Caco-2 (cell line): ENCODE data around the gene KARS1. TPM values are rescaled to one million over a fixed set of nuclear protein-coding genes. Genes with fewer than 3 reads are reported as not detected.

Experiments
- BruUV-seq: library from RNA; stranded (reverse); fragments of 400-500 nt; replicated peaks from 2 replicates; lab custom pipeline; 2021; lab: Mats Ljungman, UMichigan
- CTCF ChIA-PET: fragments of 300-600 bp; sonication (Branson Sonifier 250); formaldehyde crosslinking; loops from one replicate; lab custom pipeline; 2022; ENCODE audit warnings: antibody characterized with exemption; lab: Charles Lee
- POLR2A ChIA-PET: fragments of 300-600 bp; sonication (Branson Sonifier 250); formaldehyde crosslinking; loops from one replicate; lab custom pipeline; 2022; ENCODE audit warnings: antibody characterized with exemption; lab: Charles Lee
- DNase-seq, 2 experiments: peaks; one replicate each; pipeline versions ENCODE4 v3.0.0 to v3.0.0-alpha.2; 2020 to 2022
- H3K27me3 ChIP-seq: replicated peaks from 2 replicates; pipeline ENCODE4 v1.6.0; 2011; ENCODE audit warnings: low read length; ENCODE audit not compliant: control insufficient read depth, insufficient read depth
- H3K36me3 ChIP-seq: 2 replicates; pipeline ENCODE4 v1.5.1; 2011; ENCODE audit warnings: low read length; ENCODE audit not compliant: control insufficient read depth, insufficient read depth
- H3K4me1 ChIP-seq: fragments of 250-450 bp; sonication (Bioruptor Pico); 2 replicates; pipeline ENCODE4 v1.5.1; 2020; ENCODE audit warnings: mild to moderate bottlenecking
- H3K4me3 ChIP-seq: 2 replicates; pipeline ENCODE4 v1.5.1; 2011; ENCODE audit warnings: low read depth, mild to moderate bottlenecking, control low read depth, low read length
- H3K9me3 ChIP-seq: fragments of 250-450 bp; sonication (Bioruptor Pico); 2 replicates; pipeline ENCODE4 v1.5.1; 2020; ENCODE audit warnings: mild to moderate bottlenecking, moderate library complexity
- H3K27ac Mint-ChIP-seq: one replicate; pipeline ENCODE4 v1.8.0; 2022; ENCODE audit warnings: mixed read lengths; ENCODE audit not compliant: unreplicated experiment
- H3K27me3 Mint-ChIP-seq: one replicate; pipeline ENCODE4 v1.8.0; 2022; ENCODE audit warnings: mixed read lengths; ENCODE audit not compliant: insufficient read depth, unreplicated experiment
- H3K36me3 Mint-ChIP-seq: one replicate; pipeline ENCODE4 v1.8.0; 2022; ENCODE audit warnings: mild to moderate bottlenecking, mixed read lengths; ENCODE audit not compliant: insufficient read depth, unreplicated experiment
- H3K4me1 Mint-ChIP-seq: one replicate; pipeline ENCODE4 v1.8.0; 2022; ENCODE audit warnings: low read depth, mixed read lengths; ENCODE audit not compliant: unreplicated experiment
- H3K4me3 Mint-ChIP-seq: one replicate; pipeline ENCODE4 v1.8.0; 2022; ENCODE audit warnings: mild to moderate bottlenecking, moderate library complexity, mixed read lengths; ENCODE audit not compliant: unreplicated experiment
- H3K9me3 Mint-ChIP-seq: one replicate; pipeline ENCODE4 v1.8.0; 2022; ENCODE audit warnings: mixed read lengths; ENCODE audit not compliant: unreplicated experiment
- CTCF ChIP-seq, 2 experiments: fragments of 200-600 bp in 1 of 2; IDR thresholded peaks; 1 replicate in 1 of 2; 2 replicates in 1 of 2; pipeline versions ENCODE4 v1.5.1 to v1.8.0; 2011 to 2022; ENCODE audit warnings: antibody characterized with exemption in 1 of 2, control low read depth in 1 of 2, inconsistent platforms in 1 of 2, low read depth in 1 of 2, low read length in 1 of 2, mild to moderate bottlenecking in 1 of 2, moderate library complexity in 1 of 2; ENCODE audit not compliant: insufficient read depth in 1 of 2, severe bottlenecking in 1 of 2, unreplicated experiment in 1 of 2
- intact Hi-C: fragments of 100-400 bp; cut with micrococcal nuclease; formaldehyde crosslinking; loops from one replicate; pipeline ENCODE4 v1.10.0; 2022; ENCODE audit not compliant: unreplicated experiment
- total RNA-seq: library from RNA; stranded (reverse); gene quantifications from 2 replicates; pipeline ENCODE4 v1.2.3, GENCODE V29; 2022

KARS1 gene
- total RNA-seq, 1 experiment from 2014 or later = 244 TPM

DNA sequence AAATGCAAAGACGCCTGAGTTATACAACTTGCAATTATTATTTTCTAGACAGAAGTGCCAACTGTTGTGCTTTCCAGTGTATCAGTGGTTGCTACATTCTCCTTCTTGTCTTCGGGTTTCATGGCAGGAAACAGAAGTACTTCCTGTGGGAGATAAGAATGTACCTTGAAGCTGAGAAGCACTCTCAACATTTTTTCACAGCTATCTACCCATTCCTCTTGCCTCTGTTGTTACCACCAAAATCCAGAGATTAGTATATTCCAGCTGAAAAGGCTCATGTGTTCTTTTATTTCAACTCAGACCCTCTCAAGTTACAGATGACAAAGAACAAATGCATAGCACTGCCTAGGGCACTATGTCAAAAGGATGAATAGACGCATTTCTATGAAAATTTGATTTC, 19.6 kb downstream of the KARS1 start:
- H3K4me1 ChIP-seq = peaks cover 32% of the 10 kb centered on the region
- no peaks in the 10 kb centered on the region for H3K27me3 ChIP-seq
- intact Hi-C loops = no loop called here
- peaks cover 10% of the 10 kb centered on the region for H3K9me3 Mint-ChIP-seq
- DNase-seq = no peak
- H3K36me3 ChIP-seq = peaks cover 13% of the 10 kb centered on the region
- ChIA-PET POLR2A (no interaction called here), CTCF (no interaction called here)
- no peak overlapping the region for H3K27ac Mint-ChIP-seq
- no peaks in the 10 kb centered on the region for H3K27me3 Mint-ChIP-seq
- no peak for TF ChIP-seq CTCF (IDR thresholded peaks at IDR 0.05; ENCODE audit: insufficient read depth in 1 of 2, low read depth in 1 of 2, low read length in 1 of 2, severe bottlenecking in 1 of 2, unreplicated experiment in 1 of 2)
- peaks cover 33% of the 10 kb centered on the region for H3K4me1 Mint-ChIP-seq
- H3K36me3 Mint-ChIP-seq = peaks cover 94% of the 10 kb centered on the region
- no peaks in the 10 kb centered on the region for H3K9me3 ChIP-seq
- no peak overlapping the region for H3K4me3 Mint-ChIP-seq
- BruUV-seq = no TSS peak
- no peak overlapping the region for H3K4me3 ChIP-seq

DNA sequence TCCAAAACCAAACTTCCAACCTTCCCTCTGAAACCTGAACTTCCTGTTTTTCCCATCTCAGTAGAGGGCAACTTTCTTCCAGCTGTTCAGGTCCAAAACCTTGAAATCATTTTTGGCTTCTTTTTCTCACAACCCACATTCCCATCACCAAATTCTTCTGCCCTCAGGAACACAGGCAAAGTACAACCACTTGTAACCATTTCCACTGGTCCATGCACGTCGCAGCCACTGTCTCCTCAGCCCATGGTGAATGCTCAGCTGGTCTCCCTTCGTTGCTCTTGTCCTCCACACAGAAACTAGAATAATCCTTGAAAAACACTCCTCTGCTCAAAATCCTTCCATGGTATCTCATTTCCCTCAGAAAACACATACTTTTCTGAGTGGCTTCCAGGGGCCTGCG, 20.7 kb downstream of the KARS1 start:
- no TSS peak for BruUV-seq
- CTCF ChIA-PET = no interaction called here

GRCh38 chr16:75624921-75625334, 22.5 kb downstream of the KARS1 start:
- BruUV-seq = no TSS peak
- peaks cover 10% of the 10 kb centered on the region for H3K36me3 ChIP-seq
- no peak for TF ChIP-seq CTCF (IDR thresholded peaks at IDR 0.05; ENCODE audit: insufficient read depth in 1 of 2, low read depth in 1 of 2, low read length in 1 of 2, severe bottlenecking in 1 of 2, unreplicated experiment in 1 of 2)
- peaks cover 35% of the 10 kb centered on the region for H3K4me1 ChIP-seq
- H3K27me3 ChIP-seq = no peaks in the 10 kb centered on the region
- H3K9me3 ChIP-seq = no peaks in the 10 kb centered on the region
- DNase-seq = peak in 1 of 2 experiments; percentile 71
- Mint-ChIP-seq H3K27me3 (no peaks in the 10 kb centered on the region), H3K27ac (peak overlapping the region; percentile 66), H3K4me3 (peak overlapping the region; percentile 94), H3K4me1 (peaks cover 33% of the 10 kb centered on the region), H3K9me3 (peaks cover 10% of the 10 kb centered on the region), H3K36me3 (peaks cover 72% of the 10 kb centered on the region)
- POLR2A ChIA-PET = no interaction called here
- H3K4me3 ChIP-seq = no peak overlapping the region
- intact Hi-C loops = loop anchor here (1.0 kb wide), 1 partner anchor 192 kb away; the partner anchor contains the start of gene CFDP1
- CTCF ChIA-PET = no interaction called here

More for the DNA sequence above, 20.7 kb downstream of the KARS1 start:
- peaks cover 10% of the 10 kb centered on the region for H3K9me3 Mint-ChIP-seq
- DNase-seq = no peak
- POLR2A ChIA-PET = no interaction called here
- H3K4me3 Mint-ChIP-seq = peak overlapping the region; percentile 6
- Histone ChIP-seq H3K4me3 (no peak overlapping the region), H3K4me1 (peaks cover 34% of the 10 kb centered on the region), H3K36me3 (peaks cover 13% of the 10 kb centered on the region), H3K9me3 (no peaks in the 10 kb centered on the region), H3K27me3 (no peaks in the 10 kb centered on the region)
- peaks cover 33% of the 10 kb centered on the region for H3K4me1 Mint-ChIP-seq
- peaks cover 86% of the 10 kb centered on the region for H3K36me3 Mint-ChIP-seq
- intact Hi-C loops = no loop called here
- TF ChIP-seq CTCF (IDR thresholded peaks at IDR 0.05; ENCODE audit: insufficient read depth in 1 of 2, low read depth in 1 of 2, low read length in 1 of 2, severe bottlenecking in 1 of 2, unreplicated experiment in 1 of 2) = no peak
- no peaks in the 10 kb centered on the region for H3K27me3 Mint-ChIP-seq
- peak overlapping the region; percentile 66 for H3K27ac Mint-ChIP-seq
